PC-9 (cell line): ENCODE measurements around the gene GSAP.

ENCODE experiments used
- CTCF ChIP-seq: fragments of 200-600 bp; sonication (generic); conservative IDR thresholded peaks from 2 replicates; pipeline ENCODE4 v1.6.1; 2017; ENCODE audit warnings: mixed run types, antibody characterized with exemption, mild to moderate bottlenecking, moderate library complexity
- EZH2 ChIP-seq: fragments of 200-600 bp; sonication (generic); IDR thresholded peaks from 2 replicates; pipeline ENCODE4 v1.8.0; 2017; ENCODE audit warnings: antibody characterized with exemption, low read depth

GRCh38 chr7:77409739-77410547 is 6.2 kb downstream of the GSAP start:
- TF ChIP-seq CTCF = no peak
- no peak for TF ChIP-seq EZH2
